Smooth muscle cell (in vitro differentiated cells): ENCODE measurements around the gene DRAM1. TPM values are rescaled to one million over a fixed set of nuclear protein-coding genes. Genes with fewer than 3 reads are reported as not detected.
"Not testable (repeated sequence)": the region's sequence is repeated elsewhere in the genome, so short reads cannot be mapped to it uniquely, and the experiment has no call there.

ENCODE experiments used
- DNase-seq: peaks from one replicate; lab custom pipeline; 2025; ENCODE audit not compliant: unreplicated experiment; lab: John Stamatoyannopoulos, UW
- H2AFZ ChIP-seq: fragments of 200-600 bp; sonication (generic); 2 replicates; pipeline ENCODE4 v1.6.0; 2016; ENCODE audit warnings: antibody characterized with exemption, low read depth, mild to moderate bottlenecking
- H3F3A ChIP-seq: fragments of 200-600 bp; sonication (generic); 2 replicates; pipeline ENCODE4 v1.6.0; 2017; ENCODE audit warnings: antibody characterized with exemption, low read depth
- H3K27ac ChIP-seq: fragments of 200-600 bp; sonication (generic); 2 replicates; pipeline ENCODE4 v1.5.1; 2016; ENCODE audit warnings: low read depth, mild to moderate bottlenecking
- H3K27me3 ChIP-seq: fragments of 200-600 bp; sonication (generic); 2 replicates; pipeline ENCODE4 v1.6.1; 2016; ENCODE audit warnings: low read depth, mild to moderate bottlenecking
- H3K36me3 ChIP-seq: fragments of 200-600 bp; sonication (generic); 2 replicates; pipeline ENCODE4 v1.5.1; 2016; ENCODE audit warnings: low read depth
- H3K4me1 ChIP-seq: fragments of 200-600 bp; sonication (generic); 2 replicates; pipeline ENCODE4 v1.5.1; 2016; ENCODE audit warnings: low read depth
- H3K4me2 ChIP-seq: fragments of 200-600 bp; sonication (generic); 2 replicates; pipeline ENCODE4 v1.6.0; 2016; ENCODE audit warnings: mild to moderate bottlenecking
- H3K4me3 ChIP-seq: fragments of 200-600 bp; sonication (generic); 2 replicates; pipeline ENCODE4 v1.5.1; 2016; ENCODE audit warnings: mild to moderate bottlenecking
- H3K79me2 ChIP-seq: fragments of 200-600 bp; sonication (generic); 2 replicates; pipeline ENCODE4 v1.6.0; 2016; ENCODE audit warnings: low read depth, mild to moderate bottlenecking
- H3K9ac ChIP-seq: fragments of 200-600 bp; sonication (generic); 2 replicates; pipeline ENCODE4 v1.6.0; 2016; ENCODE audit warnings: low read depth
- H3K9me3 ChIP-seq: fragments of 200-600 bp; sonication (generic); replicated peaks from 2 replicates; pipeline ENCODE4 v1.5.1; 2016; ENCODE audit warnings: low read depth
- H4K20me1 ChIP-seq: fragments of 200-600 bp; sonication (generic); 2 replicates; pipeline ENCODE4 v1.6.0; 2016; ENCODE audit warnings: low read depth
- WGBS: methylation state at CpG from one replicate; pipeline ENCODE4 v1.1.7; 2016; ENCODE audit warnings: low lambda C conversion rate; 5-methylcytosine and 5-hydroxymethylcytosine counted together
- polyA plus RNA-seq: library from polyadenylated mRNA; unstranded; fragments of >200 nt; fragmentation: Nextera tagmentation; extraction: Ambion mirVana; gene quantifications from 2 replicates; pipeline ENCODE4 v1.2.1, GENCODE V29; 2016
- total RNA-seq: library from RNA; depleted of rRNA; stranded (reverse); fragments of >200 nt; gene quantifications from 2 replicates; pipeline ENCODE4 v1.2.3, GENCODE V29; 2014
- TF ChIP-seq, protein P1 (sequence below): fragments of 200-600 bp; sonication (generic); IDR thresholded peaks from 2 replicates; pipeline ENCODE4 v1.5.1; 2017; ENCODE audit warnings: borderline replicate concordance, mild to moderate bottlenecking, antibody characterized with exemption; ENCODE audit not compliant: insufficient read depth, poor library complexity, severe bottlenecking

The DRAM1 gene
- total and polyA plus RNA-seq, 2 experiments from 2014 or later = 22.7 to 31.2 TPM

DNA sequence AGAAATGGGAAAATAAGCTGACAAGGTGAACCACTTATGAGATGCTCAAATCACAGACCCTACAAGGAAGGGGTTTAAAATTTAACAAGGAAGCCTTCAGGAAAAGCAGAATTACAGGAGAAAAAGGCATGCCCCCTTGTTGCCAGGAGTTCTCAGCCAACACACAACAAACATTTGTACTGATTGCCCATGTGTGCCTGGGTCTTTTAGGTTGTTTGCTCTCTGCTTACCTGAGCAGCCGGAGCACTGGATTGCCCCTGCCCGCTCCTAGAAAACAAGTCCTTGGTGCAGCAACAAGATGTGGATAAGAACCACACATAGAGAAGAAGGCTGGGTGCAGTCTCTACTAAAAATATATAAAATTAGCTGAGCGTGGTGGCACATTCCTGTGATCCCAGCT is 3.4 kb downstream of the DRAM1 start:
- Histone ChIP-seq H3F3A (no peaks in the 10 kb centered on the region), H4K20me1 (peaks cover 17% of the 10 kb centered on the region), H3K9me3 (no peaks in the 10 kb centered on the region), H2AFZ (no peak overlapping the region), H3K4me3 (no peak overlapping the region), H3K4me2 (no peak overlapping the region), H3K27ac (no peak overlapping the region), H3K27me3 (no peaks in the 10 kb centered on the region), H3K36me3 (no peaks in the 10 kb centered on the region), H3K79me2 (peaks cover 43% of the 10 kb centered on the region), H3K9ac (no peak overlapping the region), H3K4me1 (no peaks in the 10 kb centered on the region)
- TF ChIP-seq, protein P1, sequence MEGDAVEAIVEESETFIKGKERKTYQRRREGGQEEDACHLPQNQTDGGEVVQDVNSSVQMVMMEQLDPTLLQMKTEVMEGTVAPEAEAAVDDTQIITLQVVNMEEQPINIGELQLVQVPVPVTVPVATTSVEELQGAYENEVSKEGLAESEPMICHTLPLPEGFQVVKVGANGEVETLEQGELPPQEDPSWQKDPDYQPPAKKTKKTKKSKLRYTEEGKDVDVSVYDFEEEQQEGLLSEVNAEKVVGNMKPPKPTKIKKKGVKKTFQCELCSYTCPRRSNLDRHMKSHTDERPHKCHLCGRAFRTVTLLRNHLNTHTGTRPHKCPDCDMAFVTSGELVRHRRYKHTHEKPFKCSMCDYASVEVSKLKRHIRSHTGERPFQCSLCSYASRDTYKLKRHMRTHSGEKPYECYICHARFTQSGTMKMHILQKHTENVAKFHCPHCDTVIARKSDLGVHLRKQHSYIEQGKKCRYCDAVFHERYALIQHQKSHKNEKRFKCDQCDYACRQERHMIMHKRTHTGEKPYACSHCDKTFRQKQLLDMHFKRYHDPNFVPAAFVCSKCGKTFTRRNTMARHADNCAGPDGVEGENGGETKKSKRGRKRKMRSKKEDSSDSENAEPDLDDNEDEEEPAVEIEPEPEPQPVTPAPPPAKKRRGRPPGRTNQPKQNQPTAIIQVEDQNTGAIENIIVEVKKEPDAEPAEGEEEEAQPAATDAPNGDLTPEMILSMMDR = no peak
- WGBS = 98% methylated on average over 3 of the region's 3 CpGs
- no peak for DNase-seq

DNA sequence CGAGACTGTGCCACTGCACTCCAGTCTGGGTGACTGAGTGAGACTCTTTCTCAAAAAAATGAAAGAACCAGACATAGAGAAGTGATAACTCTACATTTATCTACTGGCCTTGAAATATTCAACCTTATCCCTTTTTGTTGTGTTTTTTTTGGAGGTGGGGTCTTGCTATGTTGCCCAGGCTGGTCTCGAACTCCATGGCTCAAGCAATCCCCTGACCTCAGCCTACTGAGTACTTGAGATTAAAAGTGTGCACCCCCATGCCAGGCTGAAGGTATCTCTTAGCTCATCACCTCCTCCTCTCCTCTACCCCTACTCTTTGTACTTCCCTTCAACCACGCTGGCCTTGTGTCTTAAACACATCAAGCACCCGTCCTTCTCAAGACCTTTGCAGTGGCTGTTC is 3.8 kb downstream of the DRAM1 start:
- H3K9ac ChIP-seq = no peak overlapping the region
- H3K36me3 ChIP-seq = no peaks in the 10 kb centered on the region
- H2AFZ ChIP-seq = no peak overlapping the region
- no peak overlapping the region for H3K4me2 ChIP-seq
- no peak for DNase-seq
- no peaks in the 10 kb centered on the region for H3K27me3 ChIP-seq
- 92% methylated on average over 4 of the region's 4 CpGs for WGBS
- H3K9me3 ChIP-seq = no peaks in the 10 kb centered on the region
- TF ChIP-seq, protein P1 = no peak
- H3K4me1 ChIP-seq = no peaks in the 10 kb centered on the region
- H3K79me2 ChIP-seq = peaks cover 45% of the 10 kb centered on the region
- H3F3A ChIP-seq = no peaks in the 10 kb centered on the region
- no peak overlapping the region for H3K4me3 ChIP-seq
- peaks cover 17% of the 10 kb centered on the region for H4K20me1 ChIP-seq
- no peak overlapping the region for H3K27ac ChIP-seq

GRCh38 chr12:101884174-101884573 is 6.8 kb downstream of the DRAM1 start:
- Histone ChIP-seq H3K79me2 (peaks cover 43% of the 10 kb centered on the region), H3F3A (no peaks in the 10 kb centered on the region), H3K27ac (no peak overlapping the region), H3K4me2 (no peak overlapping the region), H2AFZ (no peak overlapping the region), H4K20me1 (peaks cover 22% of the 10 kb centered on the region), H3K9ac (no peak overlapping the region), H3K27me3 (no peaks in the 10 kb centered on the region), H3K36me3 (no peaks in the 10 kb centered on the region), H3K4me1 (no peaks in the 10 kb centered on the region), H3K9me3 (no peaks in the 10 kb centered on the region), H3K4me3 (no peak overlapping the region)
- TF ChIP-seq, protein P1 = no peak
- 97% methylated on average over 3 of the region's 3 CpGs for WGBS
- DNase-seq = no peak

DNA sequence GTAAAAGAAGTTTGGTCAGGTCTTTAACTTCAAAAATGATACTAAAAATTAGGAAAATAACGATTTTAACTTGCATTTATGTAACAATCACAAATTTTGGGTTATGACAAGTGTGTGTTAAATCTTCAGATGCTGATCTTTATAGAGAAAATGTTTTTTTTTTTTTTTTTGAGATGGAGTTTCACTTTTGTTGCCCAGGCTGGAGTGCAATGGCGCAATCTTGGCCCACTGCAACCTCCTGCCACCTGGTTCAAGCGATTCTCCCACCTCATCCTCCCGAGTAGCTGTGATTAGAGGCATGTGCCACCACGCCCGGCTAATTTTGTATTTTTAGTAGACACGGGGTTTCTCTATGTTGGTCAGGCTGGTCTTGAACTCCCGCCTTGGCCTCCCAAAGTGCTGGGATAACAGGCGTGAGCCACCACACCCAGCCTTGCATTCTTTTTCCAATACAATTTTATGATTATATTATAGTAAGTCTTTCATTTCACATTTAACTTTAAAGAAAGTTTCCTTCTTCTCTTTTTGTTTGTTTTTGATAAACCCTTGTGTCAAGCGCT is 7.5 kb downstream of the DRAM1 start:
- 98% methylated on average over 10 of the region's 10 CpGs for WGBS
- not testable (repeated sequence) for H3K9me3 ChIP-seq, H3K9ac ChIP-seq, H3K4me3 ChIP-seq, H3K4me1 ChIP-seq, H3K4me2 ChIP-seq, H3K36me3 ChIP-seq, H3F3A ChIP-seq, H3K27ac ChIP-seq, H3K27me3 ChIP-seq, DNase-seq, H2AFZ ChIP-seq
- Histone ChIP-seq H4K20me1 (peaks cover 22% of the 10 kb centered on the region), H3K79me2 (peaks cover 38% of the 10 kb centered on the region)
